Subcutaneous adipose tissue (tissue), 4 donors: Measurements from ENCODE around the gene SH3BP5. TPM values are rescaled to one million over a fixed set of nuclear protein-coding genes. Genes with fewer than 3 reads are reported as not detected.

Experiments used
- CTCF ChIP-seq: fragments of 450-650 bp; IDR thresholded peaks from one replicate; pipeline ENCODE4 v1.5.1; 2016; ENCODE audit warnings: low read depth, mild to moderate bottlenecking, control low read depth, antibody characterized with exemption, moderate library complexity
- total RNA-seq, 4 donors: library from RNA; depleted of rRNA; stranded (reverse); fragments of >200 nt; gene quantifications; one replicate each; pipeline ENCODE4 v1.1.0, GENCODE V29; 2016

SH3BP5 gene
- total RNA-seq, 4 donors from 2014 or later, result 67.5 to 90.6 (median 83.7) TPM

GRCh38 chr3:15367059-15367458 lies 34.7 kb upstream of the SH3BP5 start:
- TF ChIP-seq CTCF, result no peak

GRCh38 chr3:15361494-15362214 lies 29.3 kb upstream of the SH3BP5 start:
- TF ChIP-seq CTCF, result no peak

GRCh38 chr3:15360788-15361493 lies 28.6 kb upstream of the SH3BP5 start:
- TF ChIP-seq CTCF, result no peak

GRCh38 chr3:15359677-15360397 lies 27.5 kb upstream of the SH3BP5 start:
- no peak for TF ChIP-seq CTCF

- TF ChIP-seq CTCF, result no peak
These were observed 23.8 kb upstream of the SH3BP5 start for GRCh38 chr3:15356176-15356575.

GRCh38 chr3:15355086-15355485 lies 22.7 kb upstream of the SH3BP5 start:
- no peak for TF ChIP-seq CTCF

GRCh38 chr3:15354485-15354884 lies 22.1 kb upstream of the SH3BP5 start:
- no peak for TF ChIP-seq CTCF
